ENCODE data around the gene TUBB6. TPM values are rescaled to one million over a fixed set of nuclear protein-coding genes. Genes with fewer than 3 reads are reported as not detected.
A peak's percentile ranks its signal among the peaks of the same experiment; 100 is the strongest.

TUBB6 gene
- total and polyA plus RNA-seq, 2 donors (not counting 3 experiments of a cell fraction or from before 2014, with no cell fraction given): 440 to 747 TPM

DNA sequence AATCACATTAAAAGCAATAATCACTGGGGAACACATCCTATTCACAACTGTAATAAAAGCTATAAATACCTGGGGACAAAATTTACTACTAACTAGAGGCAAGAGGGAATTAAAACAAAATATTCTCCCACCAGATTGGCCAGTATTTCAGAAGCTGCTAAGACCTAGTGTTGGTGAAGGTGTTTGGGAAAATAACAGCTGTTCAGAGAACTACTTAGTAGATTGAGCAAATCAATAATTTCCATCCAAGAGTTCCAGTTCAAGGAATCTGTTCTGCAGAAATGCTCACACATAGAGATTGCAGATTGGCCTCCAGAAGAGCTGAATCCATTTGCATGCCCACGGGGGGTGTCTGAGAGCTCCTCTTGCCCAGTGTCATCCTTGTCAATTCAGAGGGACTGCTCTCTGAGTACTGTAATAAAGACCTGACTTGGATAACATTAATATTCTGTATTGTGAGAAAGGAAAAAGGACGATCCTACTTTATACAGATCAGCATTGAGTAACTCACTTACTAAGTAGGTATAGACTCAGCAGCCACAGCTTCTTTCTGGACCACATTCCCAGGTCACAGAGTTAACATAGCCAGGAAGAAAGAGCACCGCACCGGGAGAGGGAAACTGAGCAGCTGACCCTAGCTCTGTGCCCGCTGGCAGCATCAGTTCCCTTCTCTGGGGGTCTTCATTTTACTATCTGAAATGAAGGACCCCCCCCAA, 5.6 kb downstream of the TUBB6 start:
- TF ChIP-seq POLR2A (IDR thresholded peaks at IDR 0.05; ENCODE audit: low read depth, low read length) (peak; percentile 36), MAX (IDR thresholded peaks at IDR 0.05; ENCODE audit: insufficient read depth, insufficient read length) (no peak), POLR2AphosphoS5 (IDR thresholded peaks at IDR 0.05; ENCODE audit: insufficient read depth, low read depth, low read length) (peak; percentile 12), FOS (IDR thresholded peaks at IDR 0.05; ENCODE audit: borderline replicate concordance, insufficient read depth, low read length) (no peak)
- Histone ChIP-seq H3K9ac (replicated peaks; ENCODE audit: extremely low read depth, insufficient read depth, low read length) (no peak overlapping the region), H3K36me3 (ENCODE audit: control insufficient read depth in 2 of 2, extremely low read depth in 1 of 2, insufficient read depth in 2 of 2, low read length in 2 of 2) (peaks cover 17 to 43% of the 10 kb centered on the region in 2 experiments), H3K27me3 (ENCODE audit: control insufficient read depth in 2 of 2, insufficient read depth in 2 of 2, low read length in 2 of 2) (no peaks in the 10 kb centered on the region), H3K9me1 (replicated peaks; ENCODE audit: control insufficient read depth, extremely low read depth, insufficient read depth, low read length) (no peaks in the 10 kb centered on the region), H2AFZ (ENCODE audit: low read depth, low read length) (no peak overlapping the region), H3K4me3 (replicated peaks in 1 of 3; ENCODE audit: insufficient read depth in 1 of 3, low read depth in 1 of 3, low read length in 3 of 3) (no peak overlapping the region), H3K4me2 (ENCODE audit: insufficient read depth, low read length) (peak overlapping the region; percentile 8), H3K79me2 (ENCODE audit: control insufficient read depth, insufficient read depth, low read length) (peaks cover 96% of the 10 kb centered on the region), H3K9me3 (replicated peaks; ENCODE audit: control insufficient read depth, insufficient read depth, low read length) (no peaks in the 10 kb centered on the region), H3K4me1 (ENCODE audit: control insufficient read depth, extremely low read depth, insufficient read depth, low read length) (peaks cover 38% of the 10 kb centered on the region), H3K27ac (ENCODE audit: insufficient read depth, low read depth, low read length) (no peak overlapping the region), H4K20me1 (replicated peaks; ENCODE audit: control insufficient read depth, extremely low read depth, insufficient read depth, low read length) (peaks cover 8% of the 10 kb centered on the region)
- dilution Hi-C loops (cut with MboI; ENCODE audit: extremely low pct_ligation_motif_present, low sequenced_read_pairs) (no loop called here), intact Hi-C loops (cut with micrococcal nuclease) (no loop called here)
- CTCF ChIA-PET: interaction anchor here (1.2 to 4.0 kb wide), 7 partner anchors 14 to 66 kb away, joined by 4 to 45 read pairs (median 7); no protein-coding TSS in a partner anchor
- no TSS peak for BruUV-seq (replicated peaks)
- POLR2A ChIA-PET: interaction anchor here (0.6 to 1.3 kb wide), 2 partner anchors 24 to 64 kb away, joined by 3 to 4 read pairs; no protein-coding TSS in a partner anchor
- DNase-seq (ENCODE audit: low read depth, low spot score): no peak
- FAIRE-seq: no peak

DNA sequence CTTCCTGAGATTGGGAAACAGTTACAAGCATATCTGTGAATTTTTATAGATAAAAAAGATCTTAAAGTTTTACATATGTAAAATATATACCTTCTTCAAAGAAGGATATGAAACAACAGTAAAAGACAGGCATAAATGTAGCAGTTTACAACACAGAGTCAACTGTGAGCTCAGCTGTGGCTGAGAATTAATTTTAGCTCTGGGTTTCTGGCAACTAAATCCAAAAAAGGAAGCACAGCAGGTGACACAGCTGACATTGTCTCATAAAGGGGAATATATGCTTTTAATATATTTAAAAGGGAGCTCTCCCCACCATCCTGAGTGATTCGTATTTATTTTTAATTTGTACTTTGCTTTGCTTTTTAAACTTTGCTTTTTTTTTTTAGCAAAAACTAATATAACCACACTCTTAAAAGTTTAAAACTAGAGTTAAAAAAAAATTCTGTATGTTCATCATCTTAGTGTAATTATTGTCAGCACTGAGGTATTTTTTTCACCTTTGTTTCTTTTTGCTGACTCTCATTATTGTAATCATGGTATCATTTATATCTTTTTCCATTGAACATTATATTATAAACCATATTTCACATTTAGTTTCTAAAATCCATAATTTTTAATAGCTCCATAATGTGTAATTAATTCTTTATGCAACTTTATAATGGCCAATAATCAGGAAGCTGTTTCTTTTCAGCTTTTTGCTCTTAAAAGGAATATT, 6.7 kb downstream of the TUBB6 start:
- Histone ChIP-seq H3K9ac (replicated peaks; ENCODE audit: extremely low read depth, insufficient read depth, low read length) (no peak overlapping the region), H3K9me3 (replicated peaks; ENCODE audit: control insufficient read depth, insufficient read depth, low read length) (no peaks in the 10 kb centered on the region), H4K20me1 (replicated peaks; ENCODE audit: control insufficient read depth, extremely low read depth, insufficient read depth, low read length) (peaks cover 10% of the 10 kb centered on the region), H3K4me2 (ENCODE audit: insufficient read depth, low read length) (peak overlapping the region; percentile 41), H3K36me3 (ENCODE audit: control insufficient read depth in 2 of 2, extremely low read depth in 1 of 2, insufficient read depth in 2 of 2, low read length in 2 of 2) (peaks cover 17 to 46% of the 10 kb centered on the region in 2 experiments), H3K27me3 (ENCODE audit: control insufficient read depth in 2 of 2, insufficient read depth in 2 of 2, low read length in 2 of 2) (no peaks in the 10 kb centered on the region), H3K4me1 (ENCODE audit: control insufficient read depth, extremely low read depth, insufficient read depth, low read length) (peaks cover 37% of the 10 kb centered on the region), H3K79me2 (ENCODE audit: control insufficient read depth, insufficient read depth, low read length) (peaks cover 93% of the 10 kb centered on the region), H3K4me3 (replicated peaks in 1 of 3; ENCODE audit: insufficient read depth in 1 of 3, low read depth in 1 of 3, low read length in 3 of 3) (no peak overlapping the region), H3K9me1 (replicated peaks; ENCODE audit: control insufficient read depth, extremely low read depth, insufficient read depth, low read length) (no peaks in the 10 kb centered on the region), H3K27ac (ENCODE audit: insufficient read depth, low read depth, low read length) (no peak overlapping the region), H2AFZ (ENCODE audit: low read depth, low read length) (no peak overlapping the region)
- intact Hi-C loops (cut with micrococcal nuclease) (no loop called here), dilution Hi-C loops (cut with MboI; ENCODE audit: extremely low pct_ligation_motif_present, low sequenced_read_pairs) (no loop called here)
- TF ChIP-seq POLR2A (IDR thresholded peaks at IDR 0.05; ENCODE audit: low read depth, low read length) (no peak), JUN (IDR thresholded peaks at IDR 0.05; ENCODE audit: borderline replicate concordance, insufficient read depth, insufficient read length, low read depth) (no peak), EZH2 (IDR thresholded peaks at IDR 0.05; ENCODE audit: borderline replicate concordance, low read depth, low read length, severe bottlenecking) (no peak), FOS (IDR thresholded peaks at IDR 0.05; ENCODE audit: borderline replicate concordance, insufficient read depth, low read length) (no peak)
- FAIRE-seq (no peak), DNase-seq (ENCODE audit: low read depth, low spot score) (no peak)
- ChIA-PET POLR2A (interaction anchor here (0.9 to 1.3 kb wide), 3 partner anchors 31 to 62 kb away, joined by 3 to 5 read pairs (median 4); partner anchors contain the start of gene AFG3L2), CTCF (interaction anchor here (1.6 to 4.0 kb wide), 6 partner anchors 13 to 43 kb away, joined by 4 to 45 read pairs (median 8); no protein-coding TSS in a partner anchor)
- no TSS peak for BruUV-seq (replicated peaks)

Data from endothelial cell of umbilical vein (primary cell).